HG02973 (cell line): ENCODE results near the gene CCDC201.

Source experiments
- ATAC-seq: cut with Tn5 transposase; IDR thresholded peaks from one replicate; pipeline ENCODE4 v1.9.1; 2021; ENCODE audit warnings: moderate library complexity; ENCODE audit not compliant: unreplicated experiment

Gene CCDC201

GRCh38 chr7:45893374-45893995 is 20.6 kb upstream of the CCDC201 start:
- ATAC-seq = no peak

GRCh38 chr7:45892407-45893035 is 19.6 kb upstream of the CCDC201 start:
- ATAC-seq = no peak

GRCh38 chr7:45891462-45892402 is 18.9 kb upstream of the CCDC201 start:
- ATAC-seq = no peak

GRCh38 chr7:45890902-45891461 is 18.1 kb upstream of the CCDC201 start:
- no peak for ATAC-seq

DNA sequence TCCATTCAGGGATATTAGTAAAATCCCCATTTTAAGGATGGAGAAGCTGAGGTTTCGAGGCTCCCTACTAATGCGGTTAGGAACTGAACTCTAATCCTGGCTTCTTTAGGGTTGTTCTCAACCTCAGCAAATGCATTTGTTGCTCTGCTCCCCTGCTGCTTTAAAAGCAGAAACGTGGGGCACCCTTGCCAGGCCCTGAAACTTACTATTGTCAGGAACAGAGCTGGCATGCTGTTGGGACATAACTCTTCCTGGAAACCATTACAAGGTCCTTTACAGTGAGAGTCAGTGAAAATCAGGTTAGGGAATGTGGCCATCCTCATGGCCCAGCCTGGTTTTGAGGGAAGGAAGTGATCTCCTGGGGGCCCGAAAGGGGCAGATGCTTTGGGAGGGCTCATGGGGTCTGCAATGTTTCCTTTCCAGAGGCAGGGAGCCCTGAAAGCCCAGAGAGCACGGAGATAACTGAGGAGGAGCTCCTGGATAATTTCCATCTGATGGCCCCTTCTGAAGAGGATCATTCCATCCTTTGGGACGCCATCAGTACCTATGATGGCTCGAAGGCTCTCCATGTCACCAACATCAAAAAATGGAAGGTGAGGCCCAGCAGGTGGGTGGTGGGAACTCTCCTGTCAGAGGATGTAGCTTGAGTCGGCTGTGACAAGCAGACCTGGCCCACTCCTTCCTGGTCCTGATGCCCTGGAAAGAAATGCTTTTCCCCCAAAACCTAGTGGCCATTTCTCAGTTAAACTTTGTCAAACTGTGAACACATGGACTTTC is 17.4 kb upstream of the CCDC201 start:
- ATAC-seq = no peak

- no peak for ATAC-seq
These were observed 16.6 kb upstream of the CCDC201 start for GRCh38 chr7:45889367-45890067.

- ATAC-seq = no peak
These were observed 16.1 kb upstream of the CCDC201 start for GRCh38 chr7:45888993-45889366.

DNA sequence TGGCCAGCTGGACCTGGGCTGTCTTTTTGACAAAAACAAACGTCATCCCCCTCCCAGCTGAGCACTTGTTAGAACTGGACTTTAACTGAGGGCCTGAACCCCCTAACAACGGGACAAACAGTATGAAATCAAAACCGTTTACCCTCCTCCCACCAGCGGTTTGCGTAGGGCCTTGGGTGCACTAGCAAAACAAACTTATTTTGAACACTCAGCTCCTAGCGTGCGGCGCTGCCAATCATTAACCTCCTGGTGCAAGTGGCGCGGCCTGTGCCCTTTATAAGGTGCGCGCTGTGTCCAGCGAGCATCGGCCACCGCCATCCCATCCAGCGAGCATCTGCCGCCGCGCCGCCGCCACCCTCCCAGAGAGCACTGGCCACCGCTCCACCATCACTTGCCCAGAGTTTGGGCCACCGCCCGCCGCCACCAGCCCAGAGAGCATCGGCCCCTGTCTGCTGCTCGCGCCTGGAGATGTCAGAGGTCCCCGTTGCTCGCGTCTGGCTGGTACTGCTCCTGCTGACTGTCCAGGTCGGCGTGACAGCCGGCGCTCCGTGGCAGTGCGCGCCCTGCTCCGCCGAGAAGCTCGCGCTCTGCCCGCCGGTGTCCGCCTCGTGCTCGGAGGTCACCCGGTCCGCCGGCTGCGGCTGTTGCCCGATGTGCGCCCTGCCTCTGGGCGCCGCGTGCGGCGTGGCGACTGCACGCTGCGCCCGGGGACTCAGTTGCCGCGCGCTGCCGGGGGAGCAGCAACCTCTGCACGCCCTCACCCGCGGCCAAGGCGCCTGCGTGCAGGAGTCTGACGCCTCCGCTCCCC is 15.5 kb upstream of the CCDC201 start, which contains the start of gene IGFBP1:
Gene IGFBP1, plus strand, starts transcription at position 304 of the 808 bp plus-strand sequence. Its CDS starts 165 bp downstream, at position 469.
- ATAC-seq = no peak

DNA sequence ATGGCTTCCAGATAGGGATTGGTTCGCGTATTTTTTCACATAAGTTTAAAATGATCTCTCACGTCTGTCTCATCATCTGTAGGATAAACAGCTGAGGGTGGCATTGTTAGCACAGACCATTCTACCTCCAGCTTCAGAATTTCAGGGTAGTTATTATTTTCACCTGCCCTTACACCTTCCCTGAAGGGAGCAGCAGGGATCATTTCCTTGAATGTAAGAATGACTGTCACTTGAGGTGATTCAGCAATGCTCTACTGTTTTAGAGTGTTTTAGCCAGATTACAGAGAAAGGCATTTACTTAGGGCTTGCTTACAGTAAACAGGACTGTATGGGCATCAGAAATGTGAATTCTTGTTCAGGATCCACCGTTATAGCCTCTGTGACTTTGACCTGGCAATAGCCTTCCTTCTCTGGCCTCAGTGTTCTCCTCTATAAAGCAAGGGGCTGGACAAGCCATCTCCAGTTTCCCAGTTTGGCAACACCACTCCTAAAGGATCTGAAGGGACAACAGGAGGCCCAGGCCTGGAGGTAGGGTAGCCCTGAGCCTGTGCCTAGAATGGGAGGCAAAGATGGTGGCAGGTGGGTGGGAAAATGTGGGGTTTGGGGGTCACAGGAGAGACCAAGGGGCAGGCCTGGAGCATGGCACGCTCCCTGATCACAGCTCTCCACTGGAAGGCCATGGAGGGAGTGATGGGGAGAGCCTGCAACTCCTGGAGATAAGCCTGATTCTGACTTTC is 14.2 kb upstream of the CCDC201 start:
- ATAC-seq = no peak

GRCh38 chr7:45885264-45885882 is 12.5 kb upstream of the CCDC201 start:
- ATAC-seq = no peak

DNA sequence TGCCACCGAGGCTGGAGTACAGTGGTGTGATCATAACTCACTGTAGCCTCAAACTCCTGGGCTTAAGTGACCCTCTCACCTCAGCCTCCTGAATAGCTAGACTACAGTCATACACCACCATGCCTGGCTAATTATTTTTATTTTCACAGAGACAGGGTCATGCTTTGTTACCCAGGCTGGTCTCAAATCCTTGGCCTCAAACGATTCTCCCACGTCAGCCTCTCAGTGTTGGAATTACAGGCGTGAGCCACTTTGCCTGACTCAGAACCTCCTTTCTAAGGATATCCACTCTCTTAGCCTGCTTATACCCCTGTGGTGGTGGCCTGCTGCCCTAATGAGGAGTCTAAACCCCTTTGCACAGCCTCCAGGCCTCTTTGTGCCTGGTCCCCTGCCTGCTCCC is 11.3 kb upstream of the CCDC201 start:
- ATAC-seq = no peak

GRCh38 chr7:45882465-45882810 is 9.6 kb upstream of the CCDC201 start:
- ATAC-seq = no peak

DNA sequence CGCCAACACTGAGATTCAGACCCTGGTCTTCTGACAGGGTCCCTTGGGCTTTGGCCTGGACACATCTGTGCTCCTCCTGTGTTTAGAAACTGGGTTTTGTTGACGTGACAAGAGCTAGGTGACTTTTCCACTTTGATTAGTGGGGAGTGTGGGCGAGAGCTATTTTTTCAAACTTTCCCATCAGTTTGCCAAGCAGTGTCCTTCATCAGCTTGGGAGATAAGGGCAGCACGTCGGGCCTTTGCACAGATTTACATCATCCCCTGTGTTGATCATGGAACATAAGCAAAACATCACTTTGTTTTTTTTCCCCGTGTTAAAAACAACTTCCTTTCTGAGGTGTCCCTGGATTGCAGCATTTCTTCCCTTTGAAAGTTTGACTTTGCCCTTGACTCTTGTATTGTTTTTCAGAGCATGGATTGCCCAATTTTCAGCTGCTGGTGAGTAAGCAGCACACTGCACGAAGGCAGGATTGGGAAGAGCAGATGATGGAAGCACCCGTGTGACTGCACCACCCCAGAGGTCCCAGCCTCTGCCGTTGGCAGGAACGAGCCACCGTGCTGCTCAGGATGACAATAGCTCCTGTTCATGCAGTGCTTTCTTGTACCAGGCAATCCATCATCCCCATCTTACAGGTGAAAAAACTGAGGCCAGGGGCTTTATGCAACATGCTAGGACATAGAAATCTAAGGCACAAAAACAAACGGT is 9.0 kb upstream of the CCDC201 start:
- ATAC-seq = no peak

DNA sequence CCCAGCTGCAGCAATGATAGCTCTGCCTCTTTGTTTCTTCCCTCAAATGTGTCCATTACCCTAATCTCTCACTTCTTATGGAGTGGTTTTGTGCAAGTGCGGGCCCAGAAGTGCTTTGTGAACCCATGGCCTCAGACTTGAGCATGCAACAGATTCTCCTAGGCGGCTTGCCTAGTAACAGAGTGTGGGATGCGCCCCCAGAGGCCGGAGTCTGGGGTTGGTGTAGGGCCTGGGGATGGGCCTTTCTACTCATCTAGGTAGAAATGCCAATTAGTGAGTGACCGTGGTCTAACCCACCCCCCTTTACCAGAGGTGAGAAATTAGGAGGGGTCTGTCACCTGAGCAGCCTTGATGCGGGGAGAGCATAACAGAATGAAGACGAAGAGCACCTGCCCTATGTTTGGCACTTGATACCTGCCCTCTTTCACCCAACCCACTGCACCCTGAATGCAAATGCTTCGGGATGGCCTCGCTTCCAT is 8.4 kb upstream of the CCDC201 start:
- no peak for ATAC-seq

- ATAC-seq = no peak
These were observed 7.6 kb upstream of the CCDC201 start for GRCh38 chr7:45880433-45880860.

GRCh38 chr7:45878457-45879144 is 5.7 kb upstream of the CCDC201 start:
- ATAC-seq = no peak

GRCh38 chr7:45876519-45876918 is 3.6 kb upstream of the CCDC201 start:
- ATAC-seq = no peak
